Stimulated activated CD4-positive, alpha-beta T cell treated with anti-CD3 and anti-CD28 coated beads, Interleukin-12 subunit alpha, Interleukin-12 subunit beta, amount 100 ng/mL, for 48 hours (primary cell): ENCODE data around the gene ENOPH1.

Experiments
- DNase-seq, 3 donors: peaks; one replicate each; pipeline ENCODE4 v3.0.0-alpha.2; 2020; ENCODE audit warnings: low read depth in 2 of 3, low spot score in 1 of 3

Gene ENOPH1

DNA sequence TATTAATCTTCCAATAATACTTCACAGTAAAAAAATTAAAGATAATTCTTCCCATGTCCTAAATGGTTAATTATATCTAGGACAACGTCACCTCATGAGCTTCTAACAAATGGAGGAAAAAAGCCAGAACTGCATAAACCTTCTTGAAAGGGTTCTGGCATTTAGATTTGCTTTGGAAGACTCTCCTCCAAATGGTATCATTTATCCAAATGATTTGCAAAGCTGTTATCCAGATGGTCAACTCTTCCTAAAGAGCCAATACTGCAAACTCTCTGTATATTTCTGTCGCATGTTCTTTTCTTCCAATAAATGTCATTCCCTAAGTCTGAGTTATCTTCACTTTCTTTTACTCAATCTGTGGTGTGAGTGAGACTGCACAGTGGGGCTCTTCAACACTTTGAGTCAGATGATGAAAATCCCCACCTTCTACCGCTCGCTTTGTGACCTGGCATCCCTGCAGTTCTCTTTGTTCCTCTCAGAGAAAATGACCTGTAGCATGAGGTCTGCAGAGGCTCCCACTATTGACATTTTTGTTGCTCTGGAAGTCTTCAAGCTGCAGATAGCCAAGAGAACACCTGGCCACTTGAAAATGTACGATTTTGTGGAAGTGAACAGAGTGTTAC lies 78.5 kb downstream of the ENOPH1 start:
- no peak for DNase-seq

DNA sequence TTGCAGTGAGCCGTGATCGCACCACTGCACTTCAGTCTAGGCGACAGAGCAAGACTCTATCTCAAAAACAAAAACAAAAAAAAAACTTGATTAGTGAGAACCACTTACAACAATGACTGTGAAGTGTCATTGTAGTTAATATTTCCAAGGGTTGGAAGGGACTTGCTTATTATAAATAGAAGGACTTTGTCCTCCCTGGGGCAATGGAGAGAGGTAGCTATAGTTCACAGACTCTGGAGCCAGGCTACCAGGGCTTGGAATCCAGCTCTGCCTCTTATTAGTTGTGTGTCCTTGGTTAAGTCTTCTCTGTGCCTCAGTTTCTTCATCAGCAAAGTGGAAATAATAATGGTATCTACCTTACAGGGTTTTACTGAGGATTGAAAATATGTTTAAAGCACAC lies 79.8 kb downstream of the ENOPH1 start:
- no peak for DNase-seq
